K562 (cell line): ENCODE measurements around the gene PLEKHA5.

Experiments
- HCFC1 ChIP-seq: IDR thresholded peaks from 2 replicates; pipeline ENCODE4 v1.6.1; 2012; ENCODE audit warnings: low read depth, low read length, improper control_type of control experiment
- NR3C1 ChIP-seq: sonication (generic); formaldehyde crosslinking; IDR thresholded peaks from 2 replicates; pipeline ENCODE4 v1.8.1; 2022; ENCODE audit warnings: missing genetic modification reagents
- SETDB1 ChIP-seq: IDR thresholded peaks from one replicate; pipeline ENCODE4 v1.6.1; 2012; ENCODE audit warnings: low read length, control low read depth, inconsistent platforms
- SOX6 ChIP-seq: fragments of 450-650 bp; IDR thresholded peaks from 2 replicates; pipeline ENCODE4 v1.6.1; 2014; ENCODE audit warnings: mild to moderate bottlenecking
- ZNF354B ChIP-seq: fragments of 250-450 bp; sonication (Bioruptor Pico); IDR thresholded peaks from 2 replicates; pipeline ENCODE4 v1.4.0; 2020

DNA sequence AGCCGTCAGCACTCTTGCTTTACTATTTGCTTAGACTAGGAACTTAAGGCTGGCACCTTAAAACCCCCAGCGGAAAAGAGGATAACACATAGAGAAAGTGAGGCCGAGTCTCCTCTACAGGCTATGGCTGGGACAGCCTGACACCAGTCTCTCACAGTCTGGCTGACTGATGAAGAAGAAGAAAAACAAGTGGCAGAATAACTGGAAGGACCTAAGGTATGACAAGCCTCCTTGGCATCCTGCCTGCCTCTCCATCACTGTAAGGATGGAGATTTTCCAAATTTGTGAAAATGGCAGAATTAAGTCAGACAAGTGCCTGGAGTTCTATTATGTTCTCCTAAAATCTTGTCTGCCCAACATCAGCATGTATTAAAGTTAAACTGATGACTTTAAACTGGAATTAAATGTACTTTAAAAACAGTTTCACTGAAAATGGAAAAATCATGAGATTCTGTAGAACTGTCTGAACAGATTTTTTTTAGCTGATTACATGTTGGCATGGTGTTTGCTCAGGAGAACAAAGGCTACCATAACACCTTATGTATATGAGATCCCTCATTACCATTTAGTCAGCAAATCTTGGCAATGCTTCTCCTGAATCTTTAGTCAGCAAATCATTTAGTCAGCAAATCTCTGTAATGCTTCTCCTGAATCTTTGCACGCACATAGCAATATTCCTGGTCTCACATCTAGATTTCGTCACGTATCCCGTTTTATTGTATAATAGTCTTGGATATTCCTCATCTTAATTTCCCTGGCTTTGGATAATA is 169.5 kb downstream of the PLEKHA5 start:
- TF ChIP-seq SETDB1 = no peak
- no peak for TF ChIP-seq NR3C1
- no peak for TF ChIP-seq SOX6
- TF ChIP-seq ZNF354B (CRISPR knock-in tag) = no peak
- no peak for TF ChIP-seq HCFC1
